Lower leg skin (tissue), 4 donors: ENCODE results near the gene AGR3. TPM values are rescaled to one million over a fixed set of nuclear protein-coding genes. Genes with fewer than 3 reads are reported as not detected.

Source experiments
- DNase-seq, 2 donors: peaks; one replicate each; pipeline ENCODE4 v3.0.0-alpha.2; 2019; ENCODE audit warnings: low spot score in 2 of 2
- H3K4me3 ChIP-seq: fragments of 200-600 bp; sonication (generic); 2 replicates; pipeline ENCODE4 v1.5.1; 2017; ENCODE audit warnings: mild to moderate bottlenecking, low read depth; ENCODE audit not compliant: poor library complexity, severe bottlenecking
- CTCF ChIP-seq, 3 donors: fragments of 450-650 bp; IDR thresholded peaks; one replicate each; pipeline ENCODE4 v1.5.1; 2016; ENCODE audit warnings: antibody characterized with exemption in 3 of 3, mild to moderate bottlenecking in 3 of 3, moderate library complexity in 2 of 3
- POLR2A ChIP-seq, 2 donors: fragments of 450-650 bp; IDR thresholded peaks; one replicate each; pipeline ENCODE4 v1.6.1; 2016 to 2017; ENCODE audit warnings: antibody characterized with exemption in 2 of 2, mild to moderate bottlenecking in 1 of 2, moderate library complexity in 1 of 2
- WGBS, 2 donors: methylation state at CpG; one replicate each; pipeline ENCODE4 v1.1.5; 2018; 5-methylcytosine and 5-hydroxymethylcytosine counted together
- intact Hi-C: fragments of 100-400 bp; cut with DNase I; formaldehyde crosslinking; loops from one replicate; pipeline ENCODE4 v1.15.0; 2023; ENCODE audit warnings: low total_unique reads
- total RNA-seq, 4 donors: library from RNA; depleted of rRNA; stranded (reverse); fragments of >200 nt; gene quantifications; one replicate each; pipeline ENCODE4 v1.1.0, GENCODE V29; 2016

AGR3 gene
- total RNA-seq, 4 donors from 2014 or later, result 2.0 to 2.2 TPM; not detected in 2

- WGBS, 2 donors, result 67 to 94% methylated on average over 5 of the region's 5 CpGs
- no peak for TF ChIP-seq CTCF (IDR thresholded peaks at IDR 0.05)
- no peak for TF ChIP-seq POLR2A (IDR thresholded peaks at IDR 0.05)
- H3K4me3 ChIP-seq, result no peak overlapping the region
- no peak for DNase-seq
- intact Hi-C loops, result no loop called here
These were observed 45.3 kb downstream of the AGR3 start for GRCh38 chr7:16836481-16836880.

DNA sequence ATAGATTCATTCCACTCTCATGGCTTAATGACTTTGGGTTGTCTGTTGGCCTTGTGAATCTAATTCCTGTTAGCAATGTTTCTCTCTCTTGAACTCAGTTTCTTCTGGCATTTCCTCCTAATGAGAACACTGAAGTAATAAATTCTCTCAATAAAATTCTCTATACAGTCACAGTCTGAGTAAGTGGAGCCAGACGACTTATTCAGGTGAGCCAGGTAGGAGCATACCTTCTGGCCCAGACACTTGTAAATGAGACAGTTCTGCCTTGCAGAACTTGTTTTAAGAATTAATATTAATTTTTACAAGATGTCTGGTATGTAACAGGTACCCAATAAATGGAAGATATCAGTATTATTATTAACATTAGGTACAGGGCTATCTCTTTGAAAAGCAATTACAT, 48.4 kb downstream of the AGR3 start:
- TF ChIP-seq CTCF (IDR thresholded peaks at IDR 0.05) (no peak), POLR2A (IDR thresholded peaks at IDR 0.05) (no peak)
- WGBS, 2 donors, result 44 to 55% methylated on average over 1 of the region's 1 CpG
- no peak overlapping the region for H3K4me3 ChIP-seq
- intact Hi-C loops, result no loop called here
- no peak for DNase-seq

DNA sequence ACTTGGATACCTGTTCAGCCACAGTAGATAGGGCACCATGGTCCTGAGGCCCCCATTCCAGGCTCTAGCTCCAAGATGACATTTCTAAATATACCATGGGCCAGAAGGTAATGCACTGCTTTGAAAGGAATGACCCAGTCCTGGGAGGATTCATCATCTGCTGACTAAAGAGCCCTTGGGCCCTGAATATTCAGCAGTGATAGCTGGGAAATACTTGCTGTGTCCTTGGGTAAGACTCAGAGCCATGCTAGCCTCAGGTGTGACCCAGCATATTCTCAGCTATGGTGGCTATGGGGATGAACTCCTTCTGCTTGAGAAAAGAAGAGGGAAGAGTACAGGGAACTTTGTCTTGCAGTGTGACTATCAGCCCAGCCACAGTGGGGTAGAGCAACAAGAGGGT, 55.7 kb downstream of the AGR3 start:
- no peak for TF ChIP-seq CTCF (IDR thresholded peaks at IDR 0.05)
- no peak for TF ChIP-seq POLR2A (IDR thresholded peaks at IDR 0.05)

GRCh38 chr7:16822029-16822428, 59.8 kb downstream of the AGR3 start:
- intact Hi-C loops, result no loop called here
- 64 to 77% methylated on average over 3 of the region's 3 CpGs for WGBS, 2 donors
- no peak overlapping the region for H3K4me3 ChIP-seq
- DNase-seq, result no peak
- TF ChIP-seq CTCF (IDR thresholded peaks at IDR 0.05) (no peak), POLR2A (IDR thresholded peaks at IDR 0.05) (no peak)

More for the DNA sequence above, 55.7 kb downstream of the AGR3 start:
- no peak overlapping the region for H3K4me3 ChIP-seq
- DNase-seq, result no peak
- intact Hi-C loops, result no loop called here

DNA sequence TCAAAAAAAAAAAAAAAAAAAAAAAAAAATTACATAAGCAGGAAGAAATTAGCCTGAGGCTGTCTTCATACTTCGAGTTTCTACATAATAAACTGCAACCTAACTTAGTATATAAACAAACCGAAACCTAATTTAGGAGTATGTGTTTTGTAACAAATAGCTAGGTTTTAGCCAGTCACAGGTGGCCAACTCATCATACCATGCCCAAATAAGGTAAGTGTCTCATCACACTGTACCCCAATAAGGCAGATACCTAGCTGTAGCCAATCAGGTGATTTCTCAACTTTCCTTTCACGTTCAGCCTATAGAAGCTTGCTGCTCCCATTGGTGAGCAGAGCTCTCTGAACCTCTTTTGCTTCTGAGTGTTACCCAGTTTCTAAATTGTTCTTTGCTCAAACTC, 63.1 kb downstream of the AGR3 start:
- TF ChIP-seq CTCF (IDR thresholded peaks at IDR 0.05), result no peak
- no peak for TF ChIP-seq POLR2A (IDR thresholded peaks at IDR 0.05)

GRCh38 chr7:16817536-16817935, 64.2 kb downstream of the AGR3 start:
- no peak overlapping the region for H3K4me3 ChIP-seq
- TF ChIP-seq CTCF (IDR thresholded peaks at IDR 0.05) (no peak), POLR2A (IDR thresholded peaks at IDR 0.05) (no peak)
- 70 to 75% methylated on average over 1 of the region's 1 CpG for WGBS, 2 donors
- no peak for DNase-seq
- intact Hi-C loops, result no loop called here

More for the DNA sequence above, 63.1 kb downstream of the AGR3 start:
- intact Hi-C loops, result no loop called here
- DNase-seq, result no peak
- 75 to 82% methylated on average over 3 of the region's 3 CpGs for WGBS, 2 donors
- no peak overlapping the region for H3K4me3 ChIP-seq
